Smooth muscle cell (in vitro differentiated cells): ENCODE results near the gene CBR1. TPM values are rescaled to one million over a fixed set of nuclear protein-coding genes. Genes with fewer than 3 reads are reported as not detected.
A peak's percentile ranks its signal among the peaks of the same experiment; 100 is the strongest.

ENCODE experiments used
- DNase-seq: peaks from one replicate; lab custom pipeline; 2025; ENCODE audit not compliant: unreplicated experiment; lab: John Stamatoyannopoulos, UW
- H2AFZ ChIP-seq: fragments of 200-600 bp; sonication (generic); 2 replicates; pipeline ENCODE4 v1.6.0; 2016; ENCODE audit warnings: antibody characterized with exemption, low read depth, mild to moderate bottlenecking
- H3F3A ChIP-seq: fragments of 200-600 bp; sonication (generic); 2 replicates; pipeline ENCODE4 v1.6.0; 2017; ENCODE audit warnings: antibody characterized with exemption, low read depth
- H3K27ac ChIP-seq: fragments of 200-600 bp; sonication (generic); 2 replicates; pipeline ENCODE4 v1.5.1; 2016; ENCODE audit warnings: low read depth, mild to moderate bottlenecking
- H3K27me3 ChIP-seq: fragments of 200-600 bp; sonication (generic); 2 replicates; pipeline ENCODE4 v1.6.1; 2016; ENCODE audit warnings: low read depth, mild to moderate bottlenecking
- H3K36me3 ChIP-seq: fragments of 200-600 bp; sonication (generic); 2 replicates; pipeline ENCODE4 v1.5.1; 2016; ENCODE audit warnings: low read depth
- H3K4me1 ChIP-seq: fragments of 200-600 bp; sonication (generic); 2 replicates; pipeline ENCODE4 v1.5.1; 2016; ENCODE audit warnings: low read depth
- H3K4me2 ChIP-seq: fragments of 200-600 bp; sonication (generic); 2 replicates; pipeline ENCODE4 v1.6.0; 2016; ENCODE audit warnings: mild to moderate bottlenecking
- H3K4me3 ChIP-seq: fragments of 200-600 bp; sonication (generic); 2 replicates; pipeline ENCODE4 v1.5.1; 2016; ENCODE audit warnings: mild to moderate bottlenecking
- H3K79me2 ChIP-seq: fragments of 200-600 bp; sonication (generic); 2 replicates; pipeline ENCODE4 v1.6.0; 2016; ENCODE audit warnings: low read depth, mild to moderate bottlenecking
- H3K9ac ChIP-seq: fragments of 200-600 bp; sonication (generic); 2 replicates; pipeline ENCODE4 v1.6.0; 2016; ENCODE audit warnings: low read depth
- H3K9me3 ChIP-seq: fragments of 200-600 bp; sonication (generic); replicated peaks from 2 replicates; pipeline ENCODE4 v1.5.1; 2016; ENCODE audit warnings: low read depth
- H4K20me1 ChIP-seq: fragments of 200-600 bp; sonication (generic); 2 replicates; pipeline ENCODE4 v1.6.0; 2016; ENCODE audit warnings: low read depth
- WGBS: methylation state at CpG from one replicate; pipeline ENCODE4 v1.1.7; 2016; ENCODE audit warnings: low lambda C conversion rate; 5-methylcytosine and 5-hydroxymethylcytosine counted together
- polyA plus RNA-seq: library from polyadenylated mRNA; unstranded; fragments of >200 nt; fragmentation: Nextera tagmentation; extraction: Ambion mirVana; gene quantifications from 2 replicates; pipeline ENCODE4 v1.2.1, GENCODE V29; 2016
- total RNA-seq: library from RNA; depleted of rRNA; stranded (reverse); fragments of >200 nt; gene quantifications from 2 replicates; pipeline ENCODE4 v1.2.3, GENCODE V29; 2014
- TF ChIP-seq, protein P1 (sequence below): fragments of 200-600 bp; sonication (generic); IDR thresholded peaks from 2 replicates; pipeline ENCODE4 v1.5.1; 2017; ENCODE audit warnings: borderline replicate concordance, mild to moderate bottlenecking, antibody characterized with exemption; ENCODE audit not compliant: insufficient read depth, poor library complexity, severe bottlenecking

Gene CBR1
- total and polyA plus RNA-seq, 2 experiments from 2014 or later, result 67.1 to 90.7 TPM

DNA sequence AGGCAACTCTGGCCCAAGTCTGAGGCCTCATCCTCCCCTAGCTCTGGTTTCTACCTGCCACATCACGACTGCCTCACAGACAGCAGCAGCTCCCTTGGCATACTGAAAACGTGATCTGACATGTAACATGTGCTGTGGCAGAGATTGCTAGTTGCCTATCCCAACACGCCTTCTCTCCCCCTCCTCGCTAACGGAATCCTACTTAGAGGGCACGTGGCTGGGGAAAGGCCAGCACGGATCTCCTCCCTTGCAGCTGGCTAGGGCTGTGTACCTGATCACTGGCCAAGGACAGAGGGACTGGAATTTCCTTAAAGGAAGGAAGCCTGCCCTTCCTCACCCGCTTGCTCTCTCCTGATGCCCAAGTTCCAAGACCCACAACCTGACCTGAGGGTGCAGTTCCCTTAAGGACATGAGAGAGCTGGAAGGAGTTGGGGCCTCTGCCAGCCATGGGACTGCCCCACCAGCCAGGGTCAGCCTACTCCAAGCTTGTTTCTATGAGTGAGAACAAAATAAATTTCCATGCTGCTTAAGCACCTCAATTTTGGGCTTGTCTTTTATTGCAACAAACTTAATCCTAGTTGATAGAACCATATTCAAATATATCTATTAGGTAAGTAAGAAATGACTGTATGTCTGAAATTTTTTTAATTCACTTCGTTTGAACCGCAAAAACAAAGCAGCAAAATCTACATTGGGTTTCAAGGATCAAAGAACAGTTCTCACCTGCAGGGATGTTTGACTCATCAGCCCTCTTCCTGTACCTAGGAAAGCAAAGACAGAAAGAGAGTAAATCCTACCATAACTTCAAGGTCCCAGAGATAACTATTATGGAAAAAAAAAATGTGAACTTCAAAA lies 16.7 kb upstream of the CBR1 start:
- no peaks in the 10 kb centered on the region for H3K27me3 ChIP-seq
- no peaks in the 10 kb centered on the region for H3F3A ChIP-seq
- WGBS, result 97% methylated on average over 10 of the region's 10 CpGs
- no peak overlapping the region for H3K4me2 ChIP-seq
- TF ChIP-seq, protein P1, sequence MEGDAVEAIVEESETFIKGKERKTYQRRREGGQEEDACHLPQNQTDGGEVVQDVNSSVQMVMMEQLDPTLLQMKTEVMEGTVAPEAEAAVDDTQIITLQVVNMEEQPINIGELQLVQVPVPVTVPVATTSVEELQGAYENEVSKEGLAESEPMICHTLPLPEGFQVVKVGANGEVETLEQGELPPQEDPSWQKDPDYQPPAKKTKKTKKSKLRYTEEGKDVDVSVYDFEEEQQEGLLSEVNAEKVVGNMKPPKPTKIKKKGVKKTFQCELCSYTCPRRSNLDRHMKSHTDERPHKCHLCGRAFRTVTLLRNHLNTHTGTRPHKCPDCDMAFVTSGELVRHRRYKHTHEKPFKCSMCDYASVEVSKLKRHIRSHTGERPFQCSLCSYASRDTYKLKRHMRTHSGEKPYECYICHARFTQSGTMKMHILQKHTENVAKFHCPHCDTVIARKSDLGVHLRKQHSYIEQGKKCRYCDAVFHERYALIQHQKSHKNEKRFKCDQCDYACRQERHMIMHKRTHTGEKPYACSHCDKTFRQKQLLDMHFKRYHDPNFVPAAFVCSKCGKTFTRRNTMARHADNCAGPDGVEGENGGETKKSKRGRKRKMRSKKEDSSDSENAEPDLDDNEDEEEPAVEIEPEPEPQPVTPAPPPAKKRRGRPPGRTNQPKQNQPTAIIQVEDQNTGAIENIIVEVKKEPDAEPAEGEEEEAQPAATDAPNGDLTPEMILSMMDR, result no peak
- H4K20me1 ChIP-seq, result no peaks in the 10 kb centered on the region
- DNase-seq, result no peak
- no peaks in the 10 kb centered on the region for H3K9me3 ChIP-seq
- H3K4me1 ChIP-seq, result no peaks in the 10 kb centered on the region
- H3K36me3 ChIP-seq, result peaks cover 19% of the 10 kb centered on the region
- H3K9ac ChIP-seq, result no peak overlapping the region
- no peak overlapping the region for H2AFZ ChIP-seq
- no peak overlapping the region for H3K4me3 ChIP-seq
- peaks cover 8% of the 10 kb centered on the region for H3K79me2 ChIP-seq
- H3K27ac ChIP-seq, result no peak overlapping the region

DNA sequence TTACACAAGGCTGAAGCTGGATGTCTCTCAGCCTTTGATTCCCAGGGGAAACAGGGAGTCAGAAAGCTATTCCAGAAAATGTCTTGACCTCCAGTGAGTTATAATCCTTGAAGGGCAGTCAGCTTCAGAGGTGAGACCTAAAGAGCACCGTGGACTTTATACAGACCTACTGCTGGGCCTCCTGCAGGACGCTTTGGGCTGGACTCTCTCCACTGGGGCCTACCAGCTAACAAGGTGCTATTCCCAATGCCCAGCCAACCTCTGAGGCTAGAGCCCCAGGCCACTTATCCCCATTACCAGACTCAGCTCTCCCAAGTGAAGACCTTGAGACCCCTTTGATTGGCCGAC lies 16.1 kb upstream of the CBR1 start:
- H3K36me3 ChIP-seq, result peaks cover 19% of the 10 kb centered on the region
- H3K27me3 ChIP-seq, result no peaks in the 10 kb centered on the region
- H3K4me2 ChIP-seq, result no peak overlapping the region
- H3K27ac ChIP-seq, result no peak overlapping the region
- H3K4me1 ChIP-seq, result no peaks in the 10 kb centered on the region
- H3K79me2 ChIP-seq, result peaks cover 11% of the 10 kb centered on the region
- TF ChIP-seq, protein P1, result no peak
- H3K9me3 ChIP-seq, result no peaks in the 10 kb centered on the region
- H2AFZ ChIP-seq, result no peak overlapping the region
- DNase-seq, result no peak
- no peaks in the 10 kb centered on the region for H4K20me1 ChIP-seq
- H3K9ac ChIP-seq, result no peak overlapping the region
- no peak overlapping the region for H3K4me3 ChIP-seq
- H3F3A ChIP-seq, result no peaks in the 10 kb centered on the region
- 98% methylated on average over 3 of the region's 3 CpGs for WGBS

DNA sequence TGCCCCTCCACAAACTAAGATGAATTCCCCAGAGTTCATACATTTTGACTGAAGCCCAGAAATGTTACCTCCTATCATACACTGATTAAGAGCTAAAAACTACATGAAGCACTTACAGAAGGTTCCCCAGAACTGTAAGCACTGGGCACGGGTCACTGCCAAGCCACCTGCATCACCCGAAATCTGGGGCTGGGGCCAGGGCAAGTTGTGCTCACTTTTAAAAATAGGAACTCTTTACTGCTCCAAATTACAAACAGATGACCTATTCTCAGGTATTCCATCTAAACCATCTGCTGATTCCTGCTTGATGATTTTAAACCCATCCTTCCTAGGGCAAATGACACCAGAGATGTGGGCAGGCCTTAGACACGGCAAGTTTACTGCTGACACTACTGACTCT lies 14.3 kb upstream of the CBR1 start:
- H3K4me2 ChIP-seq, result no peak overlapping the region
- TF ChIP-seq, protein P1, result no peak

DNA sequence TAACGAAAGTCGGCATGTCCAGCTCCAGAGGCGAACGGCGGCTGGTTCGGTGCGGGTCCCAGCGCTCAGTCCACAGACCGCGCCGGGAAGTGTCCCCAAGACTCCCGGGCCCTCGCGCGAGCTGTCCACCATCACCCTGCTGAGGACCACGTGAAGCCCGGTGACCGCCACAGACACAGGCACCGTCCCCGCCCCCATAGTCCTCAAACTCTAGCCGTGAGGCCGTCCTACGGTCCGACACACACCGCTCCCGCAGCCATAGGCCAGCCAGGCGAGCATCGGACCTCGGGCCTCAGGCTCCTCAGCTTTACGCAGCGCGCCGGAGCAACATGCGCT lies 10.0 kb upstream of the CBR1 start:
- TF ChIP-seq, protein P1, result no peak

More for the DNA sequence above, 14.3 kb upstream of the CBR1 start:
- H3K36me3 ChIP-seq, result peaks cover 19% of the 10 kb centered on the region
- peaks cover 19% of the 10 kb centered on the region for H3K79me2 ChIP-seq
- no peaks in the 10 kb centered on the region for H3F3A ChIP-seq
- no peak for DNase-seq
- H4K20me1 ChIP-seq, result no peaks in the 10 kb centered on the region
- no peak overlapping the region for H2AFZ ChIP-seq
- H3K9ac ChIP-seq, result no peak overlapping the region
- H3K27me3 ChIP-seq, result no peaks in the 10 kb centered on the region
- H3K9me3 ChIP-seq, result no peaks in the 10 kb centered on the region
- peaks cover 9% of the 10 kb centered on the region for H3K4me1 ChIP-seq
- H3K4me3 ChIP-seq, result no peak overlapping the region
- WGBS, result 97% methylated on average over 3 of the region's 3 CpGs
- no peak overlapping the region for H3K27ac ChIP-seq

More for the DNA sequence above, 10.0 kb upstream of the CBR1 start:
- Histone ChIP-seq H3K27me3 (no peaks in the 10 kb centered on the region), H3K9me3 (no peaks in the 10 kb centered on the region), H4K20me1 (no peaks in the 10 kb centered on the region), H3K27ac (peak overlapping the region; percentile 77), H3F3A (no peaks in the 10 kb centered on the region), H3K4me3 (peak overlapping the region; percentile 77), H3K36me3 (peaks cover 19% of the 10 kb centered on the region), H3K4me1 (peaks cover 14% of the 10 kb centered on the region), H3K79me2 (peaks cover 19% of the 10 kb centered on the region), H3K4me2 (peak overlapping the region; percentile 95), H2AFZ (peak overlapping the region; percentile 90), H3K9ac (peak overlapping the region; percentile 73)
- DNase-seq, result peak; percentile 45
- WGBS, result under 1% methylated on average over 33 of the region's 34 CpGs
